Measurements from ENCODE around the gene ZNF362. TPM values are rescaled to one million over a fixed set of nuclear protein-coding genes. Genes with fewer than 3 reads are reported as not detected.

Gene ZNF362
- total RNA-seq, 2 donors from 2014 or later = 25.3 to 55.4 TPM

DNA sequence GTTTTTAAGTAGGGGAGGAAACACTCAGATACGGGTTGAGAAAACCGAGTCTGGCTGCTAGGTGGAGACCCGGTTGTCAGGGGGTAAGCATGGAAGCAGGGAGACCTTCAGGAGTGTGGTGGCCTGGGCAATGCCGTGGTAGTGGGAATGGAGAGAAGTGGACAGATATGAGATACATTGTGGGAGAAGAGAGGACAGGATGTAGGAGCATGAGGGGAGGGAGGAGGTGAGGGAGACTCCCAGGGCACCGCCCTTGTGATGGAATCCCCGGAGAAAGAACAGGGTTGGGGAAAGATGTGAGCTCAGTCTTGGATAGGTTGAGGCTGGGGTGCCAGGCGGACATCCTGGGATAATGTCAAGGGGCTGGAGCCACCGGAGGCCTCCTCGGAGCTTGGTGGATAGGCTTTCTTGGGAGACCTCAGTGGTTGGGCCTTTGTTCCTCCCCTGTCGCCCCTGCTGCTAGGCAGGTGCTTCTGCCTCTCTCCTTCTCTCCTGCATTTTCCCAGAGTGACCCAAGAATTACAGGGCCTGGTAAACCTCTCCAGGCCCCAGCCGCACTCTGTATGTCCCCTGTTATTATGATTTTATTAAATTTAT is 21.3 kb downstream of the ZNF362 start:
- Histone ChIP-seq H3K4me1 (ENCODE audit: control insufficient read depth in 1 of 2, low read depth in 2 of 2) (peaks cover 0 to 24% of the 10 kb centered on the region in 2 donors), H3K9me3 (no peaks in the 10 kb centered on the region), H3K4me3 (no peak overlapping the region), H3K27me3 (replicated peaks; ENCODE audit: insufficient read depth) (no peaks in the 10 kb centered on the region), H3K27ac (no peak overlapping the region), H3K36me3 (peaks cover 48% of the 10 kb centered on the region)
- TF ChIP-seq, protein P1, sequence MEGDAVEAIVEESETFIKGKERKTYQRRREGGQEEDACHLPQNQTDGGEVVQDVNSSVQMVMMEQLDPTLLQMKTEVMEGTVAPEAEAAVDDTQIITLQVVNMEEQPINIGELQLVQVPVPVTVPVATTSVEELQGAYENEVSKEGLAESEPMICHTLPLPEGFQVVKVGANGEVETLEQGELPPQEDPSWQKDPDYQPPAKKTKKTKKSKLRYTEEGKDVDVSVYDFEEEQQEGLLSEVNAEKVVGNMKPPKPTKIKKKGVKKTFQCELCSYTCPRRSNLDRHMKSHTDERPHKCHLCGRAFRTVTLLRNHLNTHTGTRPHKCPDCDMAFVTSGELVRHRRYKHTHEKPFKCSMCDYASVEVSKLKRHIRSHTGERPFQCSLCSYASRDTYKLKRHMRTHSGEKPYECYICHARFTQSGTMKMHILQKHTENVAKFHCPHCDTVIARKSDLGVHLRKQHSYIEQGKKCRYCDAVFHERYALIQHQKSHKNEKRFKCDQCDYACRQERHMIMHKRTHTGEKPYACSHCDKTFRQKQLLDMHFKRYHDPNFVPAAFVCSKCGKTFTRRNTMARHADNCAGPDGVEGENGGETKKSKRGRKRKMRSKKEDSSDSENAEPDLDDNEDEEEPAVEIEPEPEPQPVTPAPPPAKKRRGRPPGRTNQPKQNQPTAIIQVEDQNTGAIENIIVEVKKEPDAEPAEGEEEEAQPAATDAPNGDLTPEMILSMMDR (IDR thresholded peaks at IDR 0.05) = no peak
- ATAC-seq (ENCODE audit: insufficient number of reproducible peaks, low FRiP score, low read depth) = no peak
- DNase-seq (ENCODE audit: low spot score) = no peak

DNA sequence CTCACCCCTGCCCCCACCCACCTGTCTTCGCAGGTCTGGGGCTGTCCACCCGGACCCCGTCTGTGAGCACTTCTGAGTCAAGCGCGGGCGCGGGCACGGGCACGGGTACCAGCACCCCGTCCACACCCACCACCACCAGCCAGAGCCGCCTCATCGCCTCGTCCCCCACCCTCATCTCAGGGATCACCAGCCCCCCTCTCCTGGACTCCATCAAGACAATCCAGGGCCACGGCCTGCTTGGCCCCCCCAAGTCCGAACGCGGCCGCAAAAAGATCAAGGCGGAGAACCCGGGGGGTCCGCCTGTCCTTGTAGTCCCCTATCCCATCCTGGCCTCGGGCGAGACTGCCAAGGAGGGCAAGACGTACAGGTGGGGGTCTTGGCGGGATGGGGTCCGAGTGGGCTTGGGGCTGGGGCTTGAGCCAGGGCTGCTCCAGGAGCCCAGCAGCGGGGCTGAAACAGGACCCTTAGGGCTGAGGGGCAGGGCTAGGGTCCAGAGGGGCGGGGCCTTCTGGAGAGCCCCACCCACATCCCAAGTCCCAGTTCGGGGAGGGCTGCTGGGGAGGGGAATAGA is 23.9 kb downstream of the ZNF362 start:
- no peak for ATAC-seq (ENCODE audit: insufficient number of reproducible peaks, low FRiP score, low read depth)
- Histone ChIP-seq H3K4me1 (ENCODE audit: control insufficient read depth in 1 of 2, low read depth in 2 of 2) (peaks cover 0 to 1% of the 10 kb centered on the region in 2 donors), H3K36me3 (peaks cover 53% of the 10 kb centered on the region), H3K9me3 (no peaks in the 10 kb centered on the region), H3K27me3 (replicated peaks; ENCODE audit: insufficient read depth) (no peaks in the 10 kb centered on the region), H3K27ac (no peak overlapping the region), H3K4me3 (no peak overlapping the region)
- TF ChIP-seq, protein P1 (IDR thresholded peaks at IDR 0.05) = no peak
- DNase-seq (ENCODE audit: low spot score) = no peak

DNA sequence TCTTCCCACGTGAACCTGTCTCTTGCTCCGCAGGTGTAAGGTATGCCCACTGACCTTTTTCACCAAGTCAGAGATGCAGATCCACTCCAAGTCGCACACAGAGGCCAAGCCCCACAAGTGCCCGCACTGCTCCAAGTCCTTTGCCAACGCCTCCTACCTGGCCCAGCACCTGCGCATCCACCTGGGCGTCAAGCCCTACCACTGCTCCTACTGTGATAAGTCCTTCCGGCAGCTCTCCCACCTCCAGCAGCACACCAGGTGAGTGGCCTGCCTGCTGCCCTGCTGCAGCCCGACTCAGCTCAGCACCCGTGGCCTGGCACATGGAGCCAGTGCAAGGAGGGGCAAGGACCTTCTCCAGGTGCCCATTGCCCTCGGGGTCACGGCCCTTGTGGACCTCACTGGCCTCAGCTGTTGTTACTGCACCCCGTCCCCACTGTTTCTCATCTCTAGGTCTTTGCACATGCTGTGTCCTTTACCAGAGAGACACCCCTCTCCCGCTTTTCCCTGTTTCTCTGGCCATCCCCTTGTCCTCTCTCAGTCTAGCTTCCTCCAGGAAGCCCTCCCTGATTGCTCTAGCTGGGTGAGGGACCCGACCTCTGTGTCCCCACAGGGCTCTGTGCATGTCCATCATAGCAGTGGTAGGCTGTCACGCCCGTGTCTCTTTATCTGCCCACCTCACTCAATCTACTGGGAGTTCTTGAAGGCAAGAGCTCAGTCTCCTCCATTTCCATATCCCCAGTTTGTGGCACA is 25.4 kb downstream of the ZNF362 start:
- Histone ChIP-seq H3K27ac (no peak overlapping the region), H3K36me3 (peaks cover 50% of the 10 kb centered on the region), H3K4me3 (no peak overlapping the region), H3K27me3 (replicated peaks; ENCODE audit: insufficient read depth) (no peaks in the 10 kb centered on the region), H3K9me3 (no peaks in the 10 kb centered on the region), H3K4me1 (ENCODE audit: control insufficient read depth in 1 of 2, low read depth in 2 of 2) (peaks cover 0 to 16% of the 10 kb centered on the region in 2 donors)
- ATAC-seq (ENCODE audit: insufficient number of reproducible peaks, low FRiP score, low read depth) = no peak
- no peak for DNase-seq (ENCODE audit: low spot score)
- TF ChIP-seq, protein P1 (IDR thresholded peaks at IDR 0.05) = no peak

DNA sequence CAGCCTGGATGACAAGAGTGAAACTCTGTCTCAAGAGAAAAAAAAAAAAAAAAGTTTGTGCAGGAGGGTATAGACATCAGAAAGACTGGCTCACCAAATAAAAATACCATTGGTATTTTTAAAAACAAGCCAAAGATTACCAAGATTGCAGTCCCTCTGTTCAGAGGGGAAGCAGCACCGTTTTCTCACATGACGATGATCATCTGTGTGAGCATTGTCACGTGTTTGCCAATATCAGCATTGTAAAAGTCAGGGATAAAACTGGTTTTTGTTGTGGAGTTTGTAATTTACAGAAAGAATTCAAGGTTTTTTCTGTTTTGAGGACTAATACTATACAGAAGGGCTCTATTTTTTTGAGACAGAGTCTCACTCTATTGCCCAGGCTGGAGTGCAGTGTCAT is 26.5 kb downstream of the ZNF362 start:
- no peaks in the 10 kb centered on the region for H3K9me3 ChIP-seq
- no peak overlapping the region for H3K27ac ChIP-seq
- TF ChIP-seq, protein P1 (IDR thresholded peaks at IDR 0.05) = no peak
- no peak for ATAC-seq (ENCODE audit: insufficient number of reproducible peaks, low FRiP score, low read depth)
- H3K36me3 ChIP-seq = peaks cover 40% of the 10 kb centered on the region
- H3K27me3 ChIP-seq (replicated peaks; ENCODE audit: insufficient read depth) = no peaks in the 10 kb centered on the region
- no peak overlapping the region for H3K4me3 ChIP-seq
- no peak for DNase-seq (ENCODE audit: low spot score)
- peaks cover 0 to 23% of the 10 kb centered on the region in 2 donors for H3K4me1 ChIP-seq (ENCODE audit: control insufficient read depth in 1 of 2, low read depth in 2 of 2)

DNA sequence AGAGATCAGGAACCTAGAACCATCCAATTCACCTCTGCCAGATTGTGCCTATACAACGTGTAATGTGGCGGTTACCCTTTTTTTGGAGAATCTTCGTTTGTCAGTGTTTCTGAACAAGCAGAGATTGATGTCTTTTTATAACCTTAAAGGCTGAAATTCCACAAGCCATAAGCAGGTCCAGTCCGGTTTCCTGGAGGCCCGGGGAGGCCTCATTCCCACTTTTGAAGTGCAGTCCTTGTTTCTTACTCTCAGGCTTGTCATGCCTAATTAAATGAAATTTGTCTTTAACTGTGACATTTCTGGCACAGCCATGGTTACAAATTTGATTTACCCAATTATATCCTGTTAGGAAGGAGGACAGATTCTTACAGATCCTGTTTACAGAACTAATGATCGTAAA is 27.8 kb downstream of the ZNF362 start:
- Histone ChIP-seq H3K4me3 (no peak overlapping the region), H3K36me3 (peaks cover 33% of the 10 kb centered on the region), H3K27me3 (replicated peaks; ENCODE audit: insufficient read depth) (no peaks in the 10 kb centered on the region), H3K9me3 (no peaks in the 10 kb centered on the region), H3K4me1 (ENCODE audit: control insufficient read depth in 1 of 2, low read depth in 2 of 2) (peaks cover 0 to 35% of the 10 kb centered on the region in 2 donors), H3K27ac (no peak overlapping the region)
- ATAC-seq (ENCODE audit: insufficient number of reproducible peaks, low FRiP score, low read depth) = no peak
- TF ChIP-seq, protein P1 (IDR thresholded peaks at IDR 0.05) = no peak
- no peak for DNase-seq (ENCODE audit: low spot score)

All from thoracic aorta (tissue), 2 donors.